HG03565 (cell line): ENCODE data around the gene CTNNA2.
"Not testable (repeated sequence)": the region's sequence is repeated elsewhere in the genome, so short reads cannot be mapped to it uniquely, and the experiment has no call there.

Experiments used
- ATAC-seq: cut with Tn5 transposase; IDR thresholded peaks from one replicate; pipeline ENCODE4 v1.9.1; 2021; ENCODE audit warnings: mild to moderate bottlenecking, moderate library complexity; ENCODE audit not compliant: unreplicated experiment

The CTNNA2 gene

DNA sequence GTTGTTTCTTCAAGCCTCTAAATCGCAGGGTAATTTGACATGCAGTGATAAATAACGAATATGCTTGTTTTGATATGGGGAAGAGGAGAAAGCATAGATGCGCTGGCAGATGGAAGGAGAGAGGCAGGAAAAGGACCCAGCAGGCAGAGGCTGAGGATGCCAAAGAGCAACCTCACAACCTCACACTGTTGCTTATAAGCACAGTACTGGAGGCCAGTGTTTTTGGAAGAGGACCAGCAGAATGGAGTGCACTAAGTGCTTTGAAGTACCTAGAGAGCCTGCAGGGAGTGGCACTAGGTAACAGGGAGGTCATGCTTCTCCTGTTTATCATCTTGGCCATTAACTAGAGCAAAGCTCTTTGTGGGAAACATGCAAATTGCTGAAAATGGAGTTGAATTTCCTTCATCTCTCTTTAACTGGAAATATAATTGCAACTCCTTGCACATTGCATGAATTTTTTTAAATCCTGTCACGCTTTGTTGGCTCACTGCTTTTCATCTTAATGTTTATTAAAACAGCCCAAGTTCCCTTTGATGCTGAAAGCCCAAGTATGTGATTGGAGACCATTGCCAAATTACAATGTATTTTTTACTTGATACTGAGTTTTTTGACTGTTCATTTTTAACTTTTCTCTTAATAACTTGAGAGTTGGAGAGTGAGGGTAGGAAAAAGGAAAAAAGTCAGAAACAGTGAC is 555.3 kb downstream of the CTNNA2 start:
- no peak for ATAC-seq

DNA sequence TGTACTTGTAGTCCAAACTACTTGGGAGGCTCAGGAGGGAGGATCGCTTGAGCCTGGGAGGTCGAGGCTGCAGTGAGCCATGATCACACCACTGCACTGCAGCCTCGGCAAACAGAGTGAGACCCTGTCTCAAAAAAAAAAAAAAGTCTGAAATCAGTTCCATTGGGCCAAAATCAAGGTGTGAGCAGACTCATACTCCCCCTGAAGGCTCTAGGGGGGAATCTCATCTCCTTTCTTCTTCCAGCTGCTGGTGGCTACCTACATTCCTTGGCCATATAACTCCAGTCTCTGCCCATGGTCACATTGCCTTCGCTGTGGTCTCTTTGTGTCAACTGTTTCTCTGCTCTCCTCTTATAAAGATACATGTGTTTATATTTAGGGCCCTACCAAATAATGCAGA is 557.7 kb downstream of the CTNNA2 start:
- ATAC-seq: no peak

DNA sequence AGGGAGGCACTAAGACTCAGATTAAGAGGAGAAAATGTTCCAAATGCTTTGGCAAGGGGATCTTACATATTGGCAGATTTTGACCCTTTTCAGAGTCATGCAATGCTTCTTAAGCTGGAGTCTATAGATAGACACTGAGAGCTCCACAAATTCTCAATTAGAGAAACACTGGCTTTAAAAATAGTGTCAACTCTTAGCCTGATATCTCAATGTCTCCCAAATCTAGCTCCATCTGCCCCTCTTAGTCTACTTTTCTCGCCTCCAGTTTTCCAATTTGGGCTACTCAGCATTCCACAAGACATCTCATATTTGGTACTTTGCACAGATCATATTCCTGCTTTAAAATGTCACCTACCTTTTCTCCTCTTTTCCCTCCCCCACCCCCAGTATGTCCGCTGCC is 559.1 kb downstream of the CTNNA2 start:
- no peak for ATAC-seq

DNA sequence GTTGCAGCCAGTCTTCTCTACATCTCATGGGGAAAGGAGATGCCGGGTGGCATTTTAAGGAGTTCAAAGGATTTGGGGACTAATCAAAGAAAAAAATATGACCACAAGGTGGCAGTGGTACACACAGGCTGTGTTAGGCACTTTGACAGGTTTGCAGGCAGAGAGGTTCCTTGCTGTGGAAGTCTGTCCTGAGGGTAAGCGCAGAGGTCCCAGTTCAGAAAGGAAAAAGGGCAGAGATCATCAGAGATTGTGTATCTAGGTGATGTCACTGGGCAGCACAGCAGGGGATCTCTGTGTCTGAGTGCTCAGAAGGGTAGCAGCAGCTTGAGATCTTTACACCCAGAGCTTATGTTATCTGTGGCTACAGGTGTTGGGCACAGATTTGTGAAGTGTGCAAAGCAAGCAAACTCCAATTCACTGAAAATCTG is 560.3 kb downstream of the CTNNA2 start:
- no peak for ATAC-seq

DNA sequence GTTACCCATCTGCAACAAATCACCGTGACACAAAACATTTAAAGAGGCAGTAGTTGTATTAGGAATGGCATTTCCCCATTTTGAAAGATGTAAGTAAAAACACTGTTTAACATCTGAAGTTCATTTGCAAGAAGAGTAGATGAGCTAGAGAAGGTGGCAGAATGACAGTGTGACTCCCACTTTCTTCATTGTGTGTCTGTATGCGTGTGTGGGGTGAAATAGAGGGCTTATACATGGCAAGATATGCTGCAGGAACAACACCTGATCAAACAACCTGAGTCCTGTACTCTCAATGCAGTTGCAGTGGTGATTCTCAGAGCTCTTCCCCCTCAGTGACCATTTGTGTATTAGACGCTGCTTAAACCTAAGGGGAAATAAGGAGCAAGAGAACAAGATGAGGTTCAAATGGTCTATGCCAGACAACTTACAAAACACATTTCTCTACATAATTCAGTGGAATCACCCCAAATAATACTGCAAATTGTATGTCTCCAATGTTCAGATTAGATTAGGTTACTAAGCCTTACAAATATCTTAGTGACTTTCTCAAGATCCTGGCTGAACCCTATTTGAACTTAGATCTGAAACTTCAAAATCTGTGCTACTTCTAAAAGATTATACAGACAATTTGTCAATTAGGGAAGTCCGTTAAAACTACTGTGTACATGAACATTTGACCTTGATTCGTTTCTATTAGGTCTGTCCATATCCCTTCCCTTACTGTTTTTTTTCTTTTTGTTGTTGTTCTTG is 561.6 kb downstream of the CTNNA2 start:
- no peak for ATAC-seq

DNA sequence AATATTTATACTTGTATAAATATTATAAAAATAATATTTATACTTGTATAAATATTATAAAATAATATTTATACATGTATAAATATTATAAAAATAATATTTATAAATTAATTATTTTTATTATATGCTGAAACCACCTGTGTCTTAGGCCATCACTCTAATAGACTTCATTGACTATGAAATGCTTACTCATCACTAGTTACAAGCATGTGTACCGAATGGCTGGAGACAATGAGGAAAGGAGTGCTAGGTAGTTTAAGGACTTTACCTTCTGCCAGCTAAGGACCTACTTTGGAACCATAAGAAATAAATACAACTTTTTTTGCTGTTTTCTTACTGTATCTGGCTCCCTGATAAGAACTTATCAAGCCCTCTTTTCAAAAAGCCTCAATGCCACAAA is 562.9 kb downstream of the CTNNA2 start:
- no peak for ATAC-seq

DNA sequence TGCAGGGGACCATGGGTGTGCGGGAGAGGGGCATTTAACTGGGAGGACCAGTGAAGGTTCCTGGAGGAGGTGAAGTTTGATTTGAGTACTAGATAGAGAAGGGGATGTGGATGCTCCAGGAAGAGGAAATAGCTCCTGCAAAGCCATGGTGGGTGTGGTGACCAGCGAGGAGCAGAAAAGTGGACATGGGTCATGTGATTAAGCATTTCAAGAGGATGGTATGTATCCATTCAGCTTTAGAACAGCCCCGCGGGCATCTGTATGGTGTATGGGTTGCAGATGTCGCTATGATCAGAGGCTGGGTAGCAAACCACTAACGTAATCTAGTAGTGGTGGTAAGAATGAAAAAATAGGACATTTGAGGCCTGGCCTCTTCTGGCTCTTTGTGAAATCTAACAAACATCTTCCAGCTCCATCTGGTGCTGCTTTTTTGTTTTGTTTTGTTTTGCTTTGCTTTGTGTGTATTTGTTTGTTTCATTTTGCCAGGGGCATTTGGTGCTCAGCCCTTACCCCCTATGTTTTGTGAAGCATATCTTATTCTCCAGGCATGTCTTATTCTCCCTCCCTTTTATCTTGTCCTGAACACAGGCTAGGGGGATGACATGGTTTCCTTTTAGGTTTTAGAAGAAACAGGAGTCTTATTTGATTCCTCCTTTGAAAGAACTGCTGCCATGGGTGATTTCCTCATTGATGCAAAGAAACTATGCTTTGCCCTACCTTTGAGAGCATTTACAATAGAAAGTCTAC is 565.6 kb downstream of the CTNNA2 start:
- ATAC-seq: no peak

DNA sequence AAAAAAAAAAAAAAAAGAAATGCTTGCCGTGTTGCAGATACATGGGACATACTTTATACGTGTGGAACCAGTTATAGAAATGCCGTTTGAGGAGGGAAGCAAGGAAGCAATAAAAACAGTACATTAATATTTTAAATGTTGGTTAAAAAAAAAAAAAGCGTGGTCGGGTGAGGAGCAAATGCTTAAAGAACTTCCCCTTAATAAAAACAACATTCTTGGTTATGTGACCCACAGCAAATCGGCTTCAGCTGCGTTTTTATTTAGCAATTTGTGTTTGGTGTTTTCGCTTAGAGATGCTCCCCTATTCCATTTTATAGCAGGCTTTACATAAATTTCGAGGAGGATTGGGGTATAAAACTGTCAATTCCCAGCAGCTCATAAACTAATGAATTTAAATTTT is 568.1 kb downstream of the CTNNA2 start:
- no peak for ATAC-seq

DNA sequence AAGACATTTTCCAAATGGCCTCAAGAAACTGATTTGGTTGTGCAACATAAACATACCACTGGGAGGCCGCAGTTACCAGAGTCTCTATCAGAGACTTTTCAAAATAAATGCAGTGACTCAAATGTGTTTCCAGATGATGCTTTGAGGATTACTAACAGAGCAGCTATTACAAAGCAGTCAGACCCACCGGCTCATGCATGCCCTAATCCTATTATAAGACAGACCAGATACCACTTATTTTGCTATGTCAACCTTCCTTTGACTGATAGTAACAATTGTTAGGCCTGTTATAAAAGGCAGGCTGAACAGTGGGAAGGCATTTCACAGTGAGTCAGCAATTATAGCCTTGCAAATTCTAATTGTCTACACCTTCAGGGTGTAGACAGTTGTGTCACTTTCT is 574.0 kb downstream of the CTNNA2 start:
- no peak for ATAC-seq

DNA sequence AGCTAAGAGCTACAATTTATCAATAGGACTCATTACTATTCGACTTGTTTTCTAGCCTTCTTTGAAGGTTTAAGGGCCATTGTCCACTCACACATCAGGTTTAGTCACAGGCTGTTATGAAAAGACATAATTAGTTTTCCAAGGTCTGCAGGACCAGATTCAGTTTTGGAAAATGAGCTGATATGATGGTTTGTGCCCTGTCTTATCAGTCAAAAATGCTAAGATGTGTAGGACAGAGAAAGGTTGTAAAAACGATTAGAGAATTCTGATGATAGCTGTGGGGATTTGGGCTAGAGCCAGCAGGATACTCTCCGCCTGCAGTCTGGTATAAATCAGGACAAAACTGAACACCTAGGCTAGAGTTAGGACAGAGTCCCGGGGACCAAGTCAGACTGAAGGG is 578.4 kb downstream of the CTNNA2 start:
- ATAC-seq: no peak

DNA sequence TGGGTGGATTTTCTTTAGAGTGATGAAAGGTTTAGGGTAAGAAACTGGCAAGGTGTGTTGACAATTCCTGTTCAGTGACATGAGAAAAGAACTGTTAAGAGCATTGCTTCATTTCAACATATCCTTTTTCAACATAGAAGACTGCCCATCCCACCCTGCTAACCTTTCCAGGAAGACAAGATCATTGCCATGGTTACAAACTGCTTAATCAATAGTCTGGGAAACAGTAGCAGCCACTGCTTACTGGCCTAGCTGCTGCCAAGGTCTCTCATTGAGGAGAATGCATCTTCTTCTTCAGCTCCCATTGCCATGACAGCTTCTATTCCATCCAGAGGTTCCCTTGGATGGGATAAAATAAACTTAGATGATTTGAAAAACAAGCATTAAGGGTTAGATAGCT is 579.6 kb downstream of the CTNNA2 start:
- ATAC-seq: no peak

DNA sequence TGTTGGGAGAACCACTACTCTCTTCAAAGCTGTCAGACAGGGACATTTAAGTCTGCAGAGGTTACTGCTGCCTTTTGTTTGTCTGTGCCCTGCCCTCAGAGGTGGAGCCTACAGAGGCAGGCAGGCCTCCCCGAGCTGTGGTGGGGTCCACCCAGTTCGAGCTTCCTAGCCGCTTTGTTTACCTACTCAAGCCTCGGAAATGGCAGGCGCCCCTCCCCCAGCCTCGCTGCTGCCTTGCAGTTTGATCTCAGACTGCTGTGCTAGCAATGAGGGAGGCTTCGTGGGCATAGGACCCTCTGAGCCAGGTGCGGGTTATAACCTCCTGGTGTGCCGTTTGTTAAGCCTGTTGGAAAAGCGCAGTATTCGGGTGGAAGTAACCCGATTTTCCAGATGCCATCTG is 585.7 kb downstream of the CTNNA2 start:
- ATAC-seq: not testable (repeated sequence)

DNA sequence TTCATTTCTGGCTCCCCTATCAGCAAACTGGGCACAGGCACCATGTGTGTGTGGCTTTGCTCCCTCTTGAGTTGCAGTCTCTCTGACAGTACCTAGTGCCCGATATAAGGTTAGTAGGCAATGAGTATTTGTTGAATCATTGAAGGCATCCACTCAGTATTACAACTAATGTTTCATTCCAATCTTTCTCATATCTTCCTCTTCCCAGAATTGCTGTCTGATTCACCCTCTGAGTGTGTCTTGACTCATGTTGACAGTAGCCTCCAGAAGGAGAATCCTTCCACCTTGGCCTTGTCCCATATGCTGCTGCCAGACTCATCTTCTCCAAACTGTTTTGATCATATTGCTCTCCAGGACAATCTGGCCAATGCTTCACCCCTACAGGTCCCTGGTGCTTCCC is 589.2 kb downstream of the CTNNA2 start:
- no peak for ATAC-seq

DNA sequence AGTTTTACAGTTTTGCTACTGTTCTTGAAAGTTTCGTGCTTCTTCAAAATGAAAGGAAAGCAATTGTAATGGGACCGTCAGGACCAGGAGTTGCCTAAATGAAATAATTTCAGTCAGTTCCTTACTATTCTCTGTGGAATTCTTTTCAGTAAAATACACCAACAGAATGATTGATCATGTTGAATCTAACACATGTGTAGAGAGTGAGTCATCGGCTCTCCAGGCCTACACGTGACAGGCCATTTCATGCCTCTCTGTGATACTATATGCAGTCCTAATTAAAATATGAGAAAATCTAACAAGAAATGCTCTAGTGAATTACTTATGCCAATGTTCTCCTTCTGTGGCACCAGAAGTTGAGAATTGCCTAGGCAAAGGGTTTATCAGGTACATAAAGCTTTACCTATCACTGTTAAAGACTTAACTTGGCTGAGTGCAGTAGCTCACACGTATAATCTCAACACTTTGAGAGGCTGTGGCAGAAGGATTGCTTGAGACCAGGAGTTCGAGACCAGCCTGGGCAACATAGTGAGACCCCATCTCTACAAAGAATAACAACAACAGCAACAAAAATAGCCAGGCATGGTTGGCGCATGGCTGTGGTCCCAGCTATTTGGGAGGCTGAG is 592.3 kb downstream of the CTNNA2 start:
- ATAC-seq: no peak

DNA sequence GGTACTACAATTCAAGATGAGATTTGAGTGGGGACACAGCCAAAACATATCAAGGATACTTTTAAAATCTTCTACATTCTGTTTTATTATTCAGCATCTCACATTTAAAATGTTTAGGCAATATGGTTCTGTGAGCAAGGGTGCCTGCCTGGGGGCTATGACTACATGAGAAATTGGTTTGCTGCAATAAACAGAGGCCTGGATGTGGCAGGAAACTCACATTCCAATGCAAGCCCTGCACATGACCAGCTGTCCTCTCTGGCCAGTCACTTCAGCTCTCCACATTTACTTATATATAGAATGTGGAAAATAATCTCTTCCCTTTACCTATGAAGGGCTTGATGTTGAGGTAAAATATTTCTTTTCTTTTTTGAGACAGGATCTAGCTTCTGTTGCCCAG is 598.3 kb downstream of the CTNNA2 start:
- no peak for ATAC-seq

DNA sequence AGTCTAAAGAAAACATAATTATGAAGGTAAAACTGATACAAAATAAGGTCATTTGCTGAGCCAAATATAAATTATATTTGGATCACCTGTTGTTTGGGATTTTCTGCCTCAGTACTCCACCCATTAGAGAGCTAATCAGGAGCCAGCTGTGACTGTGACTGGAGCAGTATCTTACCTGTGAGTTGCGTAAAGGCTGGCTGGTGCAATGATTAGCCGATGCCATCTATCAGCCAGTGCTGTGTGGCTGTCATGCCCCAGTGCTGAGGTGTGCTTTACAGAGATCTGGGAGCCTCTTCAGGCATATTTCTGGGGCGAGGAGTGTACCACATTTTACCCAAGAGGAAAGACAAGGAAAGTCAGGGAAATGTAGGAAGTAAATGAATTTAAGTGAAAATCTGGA is 599.9 kb downstream of the CTNNA2 start:
- ATAC-seq: no peak

DNA sequence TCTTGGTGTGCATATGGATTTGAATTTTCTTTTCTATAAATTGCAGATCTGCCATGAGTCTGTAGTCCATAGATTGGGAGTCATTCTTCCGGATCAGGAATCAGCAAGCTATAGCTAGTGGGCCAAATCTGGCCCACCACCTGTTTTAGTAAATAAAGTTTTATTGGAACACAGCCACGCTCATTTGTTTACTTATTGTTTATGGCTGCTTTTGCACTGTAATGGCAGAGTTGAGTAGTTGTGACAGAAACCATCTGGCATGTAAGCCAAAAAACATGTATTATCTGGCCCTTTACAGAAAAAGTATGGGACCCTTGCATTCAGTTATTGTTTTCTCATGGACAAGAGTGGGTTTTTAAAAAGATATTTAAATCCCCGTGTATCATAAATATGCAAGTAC is 600.5 kb downstream of the CTNNA2 start:
- no peak for ATAC-seq

DNA sequence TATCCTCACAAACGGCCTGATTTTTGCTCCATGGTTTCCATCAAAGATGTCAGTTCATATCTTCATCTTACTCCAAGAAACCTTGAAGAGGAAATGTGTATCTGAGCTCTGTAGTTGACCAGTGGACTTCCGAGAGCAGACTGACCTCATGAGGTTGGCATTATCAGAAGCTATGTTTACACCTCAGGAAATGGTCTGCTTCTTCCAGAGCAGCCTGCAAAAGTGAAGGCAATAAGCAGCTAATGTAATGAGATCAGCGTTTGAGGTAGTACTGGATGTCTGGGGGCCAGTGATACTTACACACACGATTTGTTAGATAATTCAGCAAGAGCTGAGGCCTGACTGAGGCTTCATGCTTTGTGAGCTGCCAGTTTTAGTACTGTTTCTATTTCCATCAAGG is 602.0 kb downstream of the CTNNA2 start:
- no peak for ATAC-seq

DNA sequence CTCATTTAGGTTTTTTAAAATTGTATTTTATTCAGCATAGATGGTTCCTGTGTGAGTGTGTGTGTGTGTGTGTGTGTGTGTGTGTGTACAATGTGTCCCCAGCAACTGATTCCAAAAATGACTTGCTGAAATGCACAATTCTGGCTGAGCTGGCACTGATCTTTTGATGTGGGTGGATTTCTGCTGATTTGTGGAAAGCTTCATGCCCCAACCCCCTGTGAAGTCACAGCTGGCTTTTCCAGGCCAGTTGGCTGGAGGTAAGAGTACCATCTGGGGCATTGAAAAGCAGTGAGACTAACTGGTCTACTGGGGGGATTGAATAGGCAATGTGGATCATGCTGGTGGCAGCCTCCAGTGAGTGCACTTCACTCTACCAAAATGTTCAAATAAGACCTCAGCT is 604.5 kb downstream of the CTNNA2 start:
- ATAC-seq: no peak

DNA sequence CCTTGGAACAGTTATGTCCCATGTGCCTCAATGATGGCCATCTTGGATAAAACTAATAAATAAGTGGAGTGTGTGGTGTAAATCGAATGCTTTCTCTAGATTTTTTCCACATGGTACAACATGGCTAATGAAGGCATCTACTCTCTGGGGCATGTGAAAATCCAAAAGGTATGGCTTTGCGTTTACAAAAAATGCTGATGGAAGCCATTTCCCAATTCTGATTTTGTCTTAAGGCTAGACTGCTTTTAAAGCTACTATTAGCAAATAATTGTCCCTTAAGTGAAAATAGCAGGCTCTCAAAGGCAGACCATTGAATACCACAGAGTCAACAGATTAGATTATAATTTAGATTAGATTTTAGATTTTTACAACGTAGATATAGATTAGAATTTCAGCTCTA is 608.0 kb downstream of the CTNNA2 start:
- ATAC-seq: no peak

DNA sequence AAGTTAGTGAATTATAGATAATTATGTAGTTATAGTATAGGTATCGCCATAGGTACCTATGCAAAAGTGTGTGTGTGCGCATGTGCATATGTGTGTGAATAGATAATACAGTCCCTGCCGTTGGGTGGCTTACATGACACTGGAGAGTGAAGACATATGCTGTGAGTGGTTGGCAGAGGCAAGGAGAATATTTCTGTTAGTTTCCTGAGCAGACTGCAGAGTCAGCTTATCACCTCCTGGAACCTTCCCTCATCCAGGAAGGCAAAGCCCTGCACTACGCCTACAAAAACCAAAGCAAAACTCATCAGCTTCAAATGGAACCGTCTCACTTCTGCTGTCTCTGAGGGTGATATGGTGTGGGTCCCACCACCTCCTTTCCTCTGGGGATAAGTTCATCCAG is 609.8 kb downstream of the CTNNA2 start:
- no peak for ATAC-seq
